NCI-H510A treated with DMSO at 0.1 percent for 48 hours (cell line): ENCODE results near the gene NANOGP8.
"Not testable (repeated sequence)": the region's sequence is repeated elsewhere in the genome, so short reads cannot be mapped to it uniquely, and the experiment has no call there.

ENCODE experiments used
- DNase-seq: peaks from one replicate; lab custom pipeline; 2025; lab: John Stamatoyannopoulos, UW

Gene NANOGP8

DNA sequence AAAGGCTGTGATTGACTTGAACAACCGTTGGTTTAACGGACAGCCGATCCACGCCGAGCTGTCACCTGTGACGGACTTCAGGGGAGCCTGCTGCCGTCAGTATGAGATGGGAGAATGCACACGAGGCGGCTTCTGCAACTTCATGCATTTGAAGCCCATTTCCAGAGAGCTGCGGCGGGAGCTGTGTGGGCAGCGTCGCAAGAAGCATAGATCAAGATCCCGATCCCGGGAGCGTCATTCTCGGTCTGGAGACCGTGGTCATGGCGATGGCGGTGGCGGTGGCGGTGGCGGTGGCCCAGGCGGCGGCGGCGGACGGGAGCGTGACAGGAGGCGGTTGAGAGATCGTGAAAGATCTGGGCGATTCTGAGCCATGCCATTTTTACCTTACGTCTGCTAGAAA lies 7.8 kb upstream of the NANOGP8 start:
- DNase-seq: no peak

DNA sequence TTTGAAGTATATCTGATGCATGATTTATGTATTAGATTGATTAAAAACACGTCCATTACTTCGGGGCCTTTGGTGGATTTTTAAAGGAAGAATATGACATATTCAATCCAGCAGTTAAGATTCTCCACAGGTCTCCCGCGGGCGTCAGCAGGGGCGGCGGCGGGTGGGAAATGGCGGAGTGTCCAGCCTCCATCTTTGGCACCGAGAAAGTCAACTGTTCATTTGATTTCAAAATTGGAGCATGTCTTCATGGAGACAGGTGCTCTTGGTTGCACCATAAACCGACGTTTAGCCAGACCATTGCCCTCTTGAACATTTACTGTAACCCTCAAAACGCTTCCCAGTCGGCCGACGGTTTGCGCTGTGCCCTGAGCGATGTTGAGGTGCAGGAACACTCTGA lies 7.2 kb upstream of the NANOGP8 start:
- no peak for DNase-seq

DNA sequence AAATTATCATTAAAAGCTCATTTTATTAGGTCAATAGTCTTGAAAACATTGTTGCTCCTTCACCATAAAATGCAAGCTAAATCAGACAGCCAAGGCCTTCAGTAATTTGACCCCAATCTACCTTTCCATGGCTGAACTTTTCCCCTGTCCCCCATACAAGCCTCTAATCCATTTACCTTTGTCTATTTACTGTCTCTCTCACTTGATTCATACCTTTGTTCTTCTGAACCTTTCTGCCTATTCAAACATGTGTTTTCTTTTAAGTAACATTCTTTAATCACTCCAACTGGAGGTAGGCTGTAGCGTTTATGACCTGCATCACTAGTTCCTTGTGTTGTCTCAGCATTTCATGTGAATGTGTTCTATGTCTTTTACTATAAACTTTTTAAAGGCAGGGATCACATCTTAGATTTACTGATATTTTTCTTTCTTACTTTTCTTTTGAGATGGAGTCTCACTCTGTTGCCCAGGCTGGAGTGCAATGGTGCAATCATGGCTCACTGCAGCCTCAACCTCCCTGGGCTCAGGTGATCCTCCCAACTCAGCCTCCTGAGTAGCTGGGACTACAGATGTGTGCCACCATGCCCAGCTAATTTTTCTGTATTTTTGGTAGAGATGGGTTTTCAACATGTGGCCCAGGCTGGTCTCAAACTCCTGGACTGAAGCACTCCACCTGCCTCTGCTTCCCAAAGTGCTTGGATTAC lies 5.2 kb upstream of the NANOGP8 start:
- no peak for DNase-seq

DNA sequence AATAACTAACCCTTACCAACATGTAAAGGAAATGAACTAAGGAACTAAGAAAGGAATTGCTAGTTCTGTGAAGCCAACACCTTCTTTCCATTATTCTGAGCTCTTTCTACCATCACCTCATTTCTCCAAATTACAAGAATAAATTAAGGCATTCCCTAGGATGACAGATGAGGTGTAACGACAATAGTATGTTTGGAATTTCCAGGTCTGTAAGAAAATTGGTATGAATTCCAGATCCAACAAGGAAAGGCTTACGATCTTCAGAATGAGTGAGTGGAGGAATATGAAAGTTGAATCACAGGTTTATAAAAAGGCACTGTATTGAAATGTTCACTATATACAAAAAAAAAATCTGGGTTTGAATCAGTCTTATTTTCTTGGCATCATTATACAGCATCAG lies 4.5 kb upstream of the NANOGP8 start:
- no peak for DNase-seq

DNA sequence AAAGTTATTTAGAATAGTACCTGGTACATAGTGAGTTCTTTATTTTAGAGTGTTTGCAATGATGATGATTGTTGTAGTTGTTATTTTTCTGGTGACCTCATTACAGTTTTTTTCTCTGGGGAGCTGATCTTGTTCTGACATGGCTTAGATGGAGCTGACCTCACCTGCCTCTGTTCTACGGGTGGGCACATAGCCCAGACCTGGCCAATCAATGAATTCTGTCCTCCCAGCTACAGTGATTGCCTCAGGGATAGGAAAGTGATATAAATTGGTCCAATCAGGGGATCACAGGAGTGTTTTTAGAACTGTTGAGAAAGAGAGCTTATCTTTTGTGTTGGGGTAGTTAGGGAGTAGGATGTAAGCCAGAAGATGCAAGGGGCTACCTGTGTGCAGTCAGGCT lies 3.2 kb upstream of the NANOGP8 start:
- no peak for DNase-seq

DNA sequence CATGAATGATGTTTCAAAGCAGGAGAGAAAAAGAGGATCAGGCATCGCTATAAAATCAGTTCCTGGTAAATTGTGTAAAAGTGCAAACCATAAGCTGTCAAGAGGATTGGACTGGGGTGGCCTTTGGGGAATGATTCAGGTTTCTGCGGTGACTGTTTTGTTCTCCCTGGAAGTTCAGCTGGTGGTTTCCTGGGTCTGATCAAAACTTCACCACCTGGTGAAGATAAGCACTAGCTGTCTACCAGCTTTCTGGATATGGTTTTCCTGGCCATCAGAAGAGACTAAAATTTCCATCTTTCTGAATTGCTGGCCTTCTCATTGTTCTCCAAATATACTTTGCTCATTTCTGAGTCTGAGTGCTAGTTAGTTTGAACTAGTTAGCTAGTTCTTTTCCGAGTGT lies 2.7 kb upstream of the NANOGP8 start:
- no peak for DNase-seq

DNA sequence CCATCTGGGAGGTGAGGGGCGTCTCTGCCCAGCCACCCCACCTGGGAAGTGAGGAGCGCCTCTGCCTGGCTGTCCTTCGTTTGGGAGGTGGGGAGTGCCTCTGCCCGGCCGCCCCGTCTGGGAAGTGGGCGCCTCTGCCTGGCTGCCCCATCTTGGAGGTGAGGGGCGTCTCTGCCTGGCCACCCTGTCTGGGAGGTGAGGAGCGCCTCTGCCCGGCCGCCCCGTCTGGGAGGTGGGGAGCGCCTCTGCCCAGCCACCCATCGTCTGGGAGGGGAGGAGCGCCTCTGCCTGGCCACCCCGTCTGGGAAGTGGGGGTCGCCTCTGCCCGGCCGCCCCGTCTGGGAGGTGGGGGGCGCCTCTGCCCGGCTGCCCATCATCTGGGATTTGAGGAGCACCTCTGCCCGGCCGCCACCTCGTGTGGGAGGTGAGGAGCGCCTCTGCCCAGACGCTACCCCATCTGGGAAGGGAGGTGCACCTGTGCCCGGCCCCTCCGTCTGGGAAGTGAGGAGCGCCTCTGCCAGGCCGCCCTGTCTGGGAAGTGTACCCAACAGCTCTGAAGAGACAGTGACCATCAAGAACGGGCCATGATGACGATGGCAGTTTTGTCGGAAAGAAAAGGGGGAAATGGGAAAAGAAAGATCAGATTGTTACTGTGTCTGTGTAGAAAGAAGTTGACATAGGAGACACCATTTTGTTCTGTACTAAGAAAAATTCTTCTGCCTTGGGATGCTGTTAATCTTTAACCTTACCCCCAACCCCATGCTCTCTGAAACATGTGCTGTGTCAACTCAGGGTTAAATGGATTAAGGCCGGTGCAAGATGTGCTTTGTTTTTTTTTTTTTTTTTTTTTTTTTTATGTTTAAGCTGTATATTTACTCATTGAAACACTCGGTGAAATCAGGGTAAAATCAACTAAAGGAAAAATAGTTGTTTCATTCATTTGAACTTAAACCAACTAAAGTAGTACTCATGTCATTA lies 2.4 kb downstream of the NANOGP8 start:
- not testable (repeated sequence) for DNase-seq

DNA sequence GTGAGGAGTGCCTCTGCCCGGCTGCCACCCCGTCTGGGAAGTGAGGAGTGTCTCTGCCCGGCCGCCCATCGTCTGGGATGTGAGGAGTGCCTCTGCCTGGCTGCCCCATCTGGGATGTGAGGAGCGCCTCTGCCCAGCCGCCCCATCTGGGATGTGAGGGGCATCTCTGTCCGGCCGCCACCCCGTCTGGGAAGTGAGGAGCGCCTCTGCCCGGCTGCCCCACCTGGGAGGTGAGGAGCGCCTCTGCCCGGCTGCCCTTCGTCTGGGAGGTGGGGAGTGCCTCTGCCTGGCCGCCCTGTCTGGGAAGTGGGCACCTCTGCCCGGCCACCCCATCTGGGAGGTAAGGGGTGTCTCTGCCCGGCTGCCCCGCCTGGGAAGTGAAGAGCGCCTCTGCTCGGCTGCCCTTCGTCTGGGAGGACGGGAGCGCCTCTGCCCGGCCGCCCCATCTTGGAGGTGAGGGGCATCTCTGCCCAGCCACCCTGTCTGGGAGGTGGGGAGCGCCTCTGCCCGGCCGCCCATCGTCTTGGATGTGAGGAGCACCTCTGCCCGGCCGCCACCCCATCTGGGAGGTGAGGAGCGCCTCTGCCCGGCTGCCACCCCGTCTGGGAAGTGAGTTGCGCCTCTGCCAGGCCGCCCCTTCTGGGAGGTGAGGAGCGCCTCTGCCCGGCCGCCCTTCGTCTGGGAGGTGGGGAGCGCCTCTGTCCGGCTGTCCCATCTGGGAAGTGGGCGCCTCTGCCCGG lies 3.3 kb downstream of the NANOGP8 start:
- DNase-seq: not testable (repeated sequence)

DNA sequence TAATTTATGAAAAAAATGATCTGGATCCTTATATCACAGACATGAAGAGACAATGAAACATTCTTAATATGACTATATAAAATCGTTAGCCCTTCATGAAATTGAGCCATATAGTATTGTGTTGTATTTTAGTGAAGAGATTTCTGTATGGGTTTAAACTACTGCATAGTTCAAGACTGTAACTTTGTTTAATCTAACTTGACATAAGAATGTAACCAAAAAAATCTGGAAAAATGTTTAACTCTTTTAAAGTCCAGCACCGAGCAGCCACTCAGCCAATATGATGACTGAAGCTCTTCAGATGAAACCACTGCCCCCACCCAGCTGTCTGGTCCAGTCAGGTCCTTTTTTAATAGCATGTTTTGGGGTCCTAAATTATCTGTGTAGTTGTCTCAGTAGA lies 4.9 kb downstream of the NANOGP8 start:
- DNase-seq: no peak

DNA sequence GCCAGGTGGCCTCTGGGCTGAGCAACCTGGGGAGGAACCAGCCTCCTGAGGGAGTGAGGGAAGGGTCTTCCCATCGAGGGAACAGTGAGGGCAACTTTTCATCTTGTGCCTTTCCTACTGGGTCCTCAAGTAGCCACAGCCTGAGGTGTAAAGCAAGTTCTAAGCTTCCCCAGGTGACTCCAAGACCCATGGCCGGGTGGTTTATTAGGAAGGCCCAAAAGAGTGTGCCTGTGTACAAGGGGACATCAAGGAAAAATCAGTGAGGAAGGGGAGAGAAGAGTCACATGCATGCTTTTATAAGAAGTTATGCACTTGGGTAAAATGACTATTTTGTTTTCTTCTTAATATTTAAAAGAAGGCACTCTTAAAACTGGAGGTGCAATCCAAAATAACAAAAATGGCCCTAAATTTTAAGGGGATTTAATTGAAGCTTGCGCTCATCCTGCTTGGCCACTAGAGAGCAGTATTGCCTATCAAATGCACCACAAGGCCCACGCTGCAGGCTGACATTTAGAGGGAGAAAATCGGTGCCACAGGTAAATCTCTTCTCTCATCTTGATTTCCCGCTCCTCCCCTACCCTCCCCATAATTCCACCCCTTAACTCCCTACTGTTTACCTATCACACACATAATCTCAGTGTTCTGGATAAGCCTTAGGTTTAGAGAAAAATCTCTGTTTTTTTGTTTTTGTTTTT lies 6.7 kb downstream of the NANOGP8 start:
- DNase-seq: peak; percentile 38

DNA sequence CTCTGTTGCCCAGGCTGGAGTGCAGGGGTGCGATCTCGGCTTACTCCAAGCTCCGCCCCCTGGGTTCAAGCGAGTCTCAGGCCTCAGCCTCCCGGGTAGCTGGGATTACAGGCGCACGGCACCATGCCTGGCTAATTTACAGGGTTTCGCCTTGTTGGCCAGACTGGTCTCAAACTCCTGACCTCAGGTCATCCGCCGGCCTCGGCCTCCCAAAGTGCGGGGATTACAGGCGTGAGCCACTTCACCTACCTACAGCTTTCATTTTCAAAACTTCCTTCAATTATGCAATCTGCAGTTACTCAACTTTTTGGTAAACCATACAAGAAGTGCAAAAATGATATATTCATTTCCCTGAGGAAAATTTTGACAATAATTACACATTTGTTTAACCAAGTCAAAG lies 14.0 kb downstream of the NANOGP8 start:
- DNase-seq: no peak

DNA sequence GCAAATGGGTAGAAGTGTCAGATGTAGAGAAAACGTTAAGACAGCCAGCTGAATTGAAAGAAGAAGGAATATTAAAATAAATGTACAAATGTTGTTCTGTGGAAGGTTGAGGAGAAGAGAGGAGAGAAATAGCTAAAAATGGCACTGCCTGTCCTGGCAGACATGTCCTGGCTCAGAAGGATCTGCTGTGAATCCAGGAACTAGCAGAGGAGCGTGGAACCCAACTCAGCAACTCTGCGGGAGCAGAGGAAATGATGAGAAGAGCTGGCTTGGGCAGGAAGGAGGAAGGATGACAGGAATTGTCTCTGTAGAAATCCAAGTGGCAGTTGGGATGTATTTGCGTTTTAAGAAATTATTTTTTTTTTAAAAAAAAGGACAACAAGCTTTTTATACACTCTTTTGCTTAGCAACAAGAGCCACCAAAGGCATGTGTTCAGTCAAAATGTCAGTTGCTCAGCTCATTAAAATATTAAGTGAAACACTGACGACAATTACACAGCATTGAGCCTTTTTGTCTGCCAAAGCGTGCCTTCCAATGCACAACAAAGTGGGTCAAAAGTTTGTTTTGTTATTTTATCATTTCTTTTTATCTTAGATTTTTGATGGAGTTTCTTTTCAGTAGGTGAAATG lies 16.1 kb downstream of the NANOGP8 start:
- DNase-seq: no peak

DNA sequence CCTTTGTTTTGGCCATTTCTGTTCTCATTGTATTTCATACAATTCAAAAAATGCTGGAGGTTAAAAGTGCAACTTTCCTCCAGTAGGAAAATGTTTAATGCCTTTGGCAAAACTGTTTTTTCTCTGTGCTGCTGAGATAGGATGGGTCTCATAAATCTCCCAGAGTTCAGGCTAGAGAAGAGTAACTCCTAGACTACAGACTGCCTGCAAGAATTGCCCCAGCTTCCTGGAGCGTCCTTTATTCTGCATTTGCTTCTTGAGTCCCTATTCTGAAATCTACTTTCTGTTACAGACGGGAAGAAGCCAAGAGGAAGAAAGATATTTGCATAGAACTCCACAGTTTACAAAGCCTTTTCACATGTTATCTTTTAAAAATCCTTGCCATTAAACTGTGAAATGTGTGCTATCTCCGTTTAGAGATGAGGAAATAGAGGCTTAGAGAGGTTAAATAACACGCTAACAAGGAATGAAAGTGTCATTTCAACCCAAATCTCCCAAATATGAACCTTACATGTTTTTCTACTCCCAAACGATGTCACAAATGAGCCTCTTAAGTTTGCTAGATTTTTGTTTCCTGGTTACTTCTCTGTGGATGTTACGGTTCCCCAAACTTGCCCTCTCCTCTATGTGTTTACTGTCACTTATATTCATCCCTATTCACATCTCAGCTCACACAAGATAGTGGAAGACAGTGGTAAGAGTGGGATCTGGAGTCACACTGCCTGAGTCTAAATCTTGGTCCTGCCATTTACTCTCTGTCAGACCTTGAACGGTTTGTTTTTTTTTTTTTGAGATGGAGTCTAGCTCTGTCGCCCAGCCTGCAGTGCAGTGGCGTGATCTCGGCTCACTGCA lies 17.4 kb downstream of the NANOGP8 start:
- no peak for DNase-seq

DNA sequence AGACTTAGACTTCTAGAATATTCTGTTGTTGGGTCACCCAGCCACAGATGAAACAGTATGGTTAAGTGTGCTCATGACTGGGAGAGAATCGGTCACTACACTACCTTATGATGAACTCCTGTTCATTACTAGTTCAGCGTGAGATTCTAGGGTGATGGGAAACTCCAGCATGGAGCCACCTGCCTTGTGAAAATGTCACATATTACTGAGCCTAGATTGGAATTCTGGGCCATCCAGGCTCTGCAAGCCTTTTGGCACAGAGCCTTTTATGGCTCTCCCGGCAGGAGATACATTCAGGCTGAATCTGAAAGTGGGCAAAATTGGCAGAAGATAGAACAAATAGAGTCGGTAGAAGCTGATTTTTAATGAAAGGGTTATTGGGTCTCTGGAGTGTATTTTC lies 19.0 kb downstream of the NANOGP8 start:
- no peak for DNase-seq

DNA sequence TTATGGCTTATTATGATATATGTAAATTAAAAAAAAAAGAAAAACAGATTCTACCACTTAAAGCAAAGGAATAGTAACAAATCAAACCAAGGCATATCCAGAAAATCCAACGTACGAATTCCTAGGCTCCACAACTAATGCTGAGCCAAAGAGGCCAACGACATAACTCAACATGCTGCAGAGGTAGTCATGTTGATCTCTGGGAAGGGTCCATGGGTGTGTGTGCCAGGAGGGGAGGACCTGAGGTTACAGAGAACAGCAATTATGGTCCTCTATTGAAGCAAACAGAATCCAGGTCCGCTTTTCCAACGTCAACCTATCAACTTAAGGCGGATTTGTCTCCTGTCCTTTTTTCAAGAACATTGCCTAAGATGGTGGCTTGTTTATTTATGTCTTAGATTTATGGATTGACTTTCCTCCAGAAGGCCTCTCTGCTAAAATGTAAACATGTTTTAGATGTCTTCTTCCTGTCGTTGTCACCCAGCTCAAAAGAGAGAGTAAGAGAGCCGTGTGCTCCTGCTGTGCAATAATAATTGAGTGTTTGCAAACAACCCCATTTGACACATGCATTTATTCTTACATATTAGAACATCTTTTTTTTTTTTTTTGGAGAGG lies 20.4 kb downstream of the NANOGP8 start:
- no peak for DNase-seq

DNA sequence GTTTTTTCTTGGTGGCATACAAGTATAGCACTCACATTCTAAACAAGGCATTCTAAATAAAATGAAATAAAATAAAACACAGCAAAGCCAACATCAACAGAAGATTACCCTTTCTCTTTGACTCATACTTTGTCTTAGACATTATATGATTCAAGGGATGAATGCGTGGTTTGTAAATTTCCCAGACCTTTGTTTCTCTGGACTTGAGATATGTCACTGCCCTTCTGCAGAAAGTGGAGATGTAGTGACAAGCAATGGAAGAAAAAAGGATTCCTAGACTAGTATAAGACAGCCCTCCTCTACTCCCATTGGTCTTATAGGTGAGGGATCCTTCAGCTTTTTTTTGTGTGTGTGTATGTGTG lies 22.4 kb downstream of the NANOGP8 start:
- no peak for DNase-seq

DNA sequence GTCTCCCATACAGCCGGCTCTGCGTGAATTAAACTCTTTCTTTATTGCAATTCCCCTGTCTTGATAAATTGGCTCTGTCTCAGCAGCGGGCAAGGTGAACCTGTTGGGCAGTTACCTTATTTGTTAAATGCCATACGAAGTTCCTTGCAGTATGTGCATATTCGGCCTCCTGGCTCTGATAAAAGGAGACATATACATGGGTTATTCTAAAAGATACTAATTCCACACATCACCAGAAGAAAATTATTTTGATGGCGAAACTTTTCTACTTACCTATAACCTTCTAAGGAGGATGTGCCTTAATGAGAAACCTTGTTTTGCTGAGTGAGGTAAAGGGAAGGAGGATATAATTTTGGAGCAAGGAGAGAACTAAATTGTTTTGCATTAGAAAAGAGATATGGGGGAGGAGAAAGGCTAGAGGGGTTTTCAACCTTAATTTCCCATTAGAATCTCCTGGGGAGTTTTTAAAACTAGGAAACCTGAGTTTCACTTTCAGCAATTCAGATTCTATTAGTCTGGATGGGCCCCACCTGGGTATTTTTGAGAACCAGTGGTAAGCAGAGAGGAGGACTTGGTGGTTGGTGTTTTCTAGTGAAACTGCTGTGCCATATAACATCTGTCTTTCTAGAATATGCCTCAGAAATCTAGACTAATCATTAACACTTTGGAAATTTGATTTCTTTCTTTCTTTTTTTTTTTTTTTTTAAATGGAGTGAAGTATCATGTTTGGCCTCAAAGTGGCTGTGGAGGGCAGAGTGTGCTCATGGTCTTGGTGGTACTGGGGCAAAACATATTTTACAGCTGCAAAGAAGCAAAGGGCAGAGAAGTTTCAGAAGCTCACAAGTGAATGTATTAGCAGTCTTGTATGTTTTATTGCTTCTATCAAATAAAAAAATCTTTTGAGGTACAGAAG lies 23.0 kb downstream of the NANOGP8 start:
- DNase-seq: no peak

DNA sequence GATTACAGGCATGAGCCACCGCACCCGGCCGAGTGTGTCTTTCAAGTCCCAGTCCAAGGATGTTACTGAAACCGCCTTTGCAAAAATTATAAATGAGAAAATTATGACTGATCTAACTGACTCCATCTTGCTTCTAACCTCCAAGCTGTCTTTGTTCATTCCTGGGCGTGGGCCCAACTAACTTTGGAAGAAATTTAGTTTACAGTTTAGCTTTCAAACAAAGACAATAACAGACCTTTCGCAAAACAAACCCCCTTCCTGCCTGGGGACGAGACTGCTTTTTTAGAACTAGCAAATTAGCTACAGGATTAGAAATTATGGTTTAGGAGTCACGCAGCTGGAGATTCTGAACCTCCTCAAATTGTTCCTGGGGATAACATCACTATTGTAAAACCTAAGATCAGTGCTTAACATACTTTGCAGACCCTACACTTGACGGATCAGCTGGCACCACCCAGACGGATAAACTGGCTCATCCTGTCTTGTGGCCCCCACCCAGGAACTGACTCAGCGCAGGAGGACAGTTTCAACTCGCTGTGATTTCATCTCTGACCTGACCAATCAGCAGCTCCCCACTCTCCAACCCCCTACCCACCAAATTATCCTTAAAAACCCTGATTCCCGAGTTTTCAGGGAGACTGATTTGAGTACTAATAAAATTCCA lies 23.8 kb downstream of the NANOGP8 start:
- DNase-seq: no peak

DNA sequence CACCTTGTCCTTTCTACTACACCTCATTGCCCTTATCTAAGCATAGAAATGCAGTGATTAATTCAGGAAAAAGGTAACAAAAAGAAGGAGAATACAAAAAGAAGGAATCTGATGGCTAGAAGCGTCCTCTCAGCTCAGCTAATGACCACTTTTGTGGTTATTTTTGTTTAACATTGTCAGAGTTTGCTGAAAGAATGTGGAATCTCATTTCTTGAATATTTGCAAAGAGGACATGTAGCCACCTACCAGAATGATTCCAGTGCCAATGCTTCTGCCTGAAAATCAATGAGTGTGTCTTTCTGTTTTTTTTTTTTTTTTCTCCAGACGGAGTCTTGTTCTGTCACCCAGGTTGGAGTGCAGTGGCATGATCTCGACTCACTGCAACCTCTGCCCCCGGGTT lies 24.5 kb downstream of the NANOGP8 start:
- DNase-seq: no peak
